ENCODE data around the gene MBTPS1.

MBTPS1 gene

GRCh38 chr16:84137287-84137686, 20.5 kb upstream of the MBTPS1 start:
- no peaks in the 10 kb centered on the region for H3K27me3 ChIP-seq (ENCODE audit: low read depth, low read length)
- H3K4me2 ChIP-seq (ENCODE audit: low read length), result no peak overlapping the region
- TF ChIP-seq EZH2phosphoT487 (IDR thresholded peaks at IDR 0.05; ENCODE audit: low read depth), result no peak
- TF ChIP-seq, protein P1, sequence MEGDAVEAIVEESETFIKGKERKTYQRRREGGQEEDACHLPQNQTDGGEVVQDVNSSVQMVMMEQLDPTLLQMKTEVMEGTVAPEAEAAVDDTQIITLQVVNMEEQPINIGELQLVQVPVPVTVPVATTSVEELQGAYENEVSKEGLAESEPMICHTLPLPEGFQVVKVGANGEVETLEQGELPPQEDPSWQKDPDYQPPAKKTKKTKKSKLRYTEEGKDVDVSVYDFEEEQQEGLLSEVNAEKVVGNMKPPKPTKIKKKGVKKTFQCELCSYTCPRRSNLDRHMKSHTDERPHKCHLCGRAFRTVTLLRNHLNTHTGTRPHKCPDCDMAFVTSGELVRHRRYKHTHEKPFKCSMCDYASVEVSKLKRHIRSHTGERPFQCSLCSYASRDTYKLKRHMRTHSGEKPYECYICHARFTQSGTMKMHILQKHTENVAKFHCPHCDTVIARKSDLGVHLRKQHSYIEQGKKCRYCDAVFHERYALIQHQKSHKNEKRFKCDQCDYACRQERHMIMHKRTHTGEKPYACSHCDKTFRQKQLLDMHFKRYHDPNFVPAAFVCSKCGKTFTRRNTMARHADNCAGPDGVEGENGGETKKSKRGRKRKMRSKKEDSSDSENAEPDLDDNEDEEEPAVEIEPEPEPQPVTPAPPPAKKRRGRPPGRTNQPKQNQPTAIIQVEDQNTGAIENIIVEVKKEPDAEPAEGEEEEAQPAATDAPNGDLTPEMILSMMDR (IDR thresholded peaks at IDR 0.05; ENCODE audit: low read depth, low read length), result no peak
- H2AFZ ChIP-seq (ENCODE audit: low read depth, low read length), result no peak overlapping the region
- no peak overlapping the region for H3K9ac ChIP-seq (ENCODE audit: low read length)
- H3K9me3 ChIP-seq (ENCODE audit: insufficient read depth, low read length), result no peaks in the 10 kb centered on the region
- no peak overlapping the region for H3K27ac ChIP-seq (ENCODE audit: low read length)
- H3K36me3 ChIP-seq (replicated peaks; ENCODE audit: low read depth, low read length), result no peaks in the 10 kb centered on the region
- H4K20me1 ChIP-seq (ENCODE audit: insufficient read depth, low read length), result peaks cover 4% of the 10 kb centered on the region; the same call in 1 of the 2 replicates
- no peak overlapping the region for H3K4me3 ChIP-seq (ENCODE audit: low read length)
- H3K79me2 ChIP-seq (ENCODE audit: low read length), result no peaks in the 10 kb centered on the region
- peaks cover 16% of the 10 kb centered on the region for H3K4me1 ChIP-seq (ENCODE audit: low read length)

- Histone ChIP-seq H4K20me1 (ENCODE audit: insufficient read depth, low read length) (peaks cover 4% of the 10 kb centered on the region; the same call in 1 of the 2 replicates), H3K9me3 (ENCODE audit: insufficient read depth, low read length) (no peaks in the 10 kb centered on the region), H3K27ac (ENCODE audit: low read length) (no peak overlapping the region), H3K79me2 (ENCODE audit: low read length) (no peaks in the 10 kb centered on the region), H3K27me3 (ENCODE audit: low read depth, low read length) (no peaks in the 10 kb centered on the region), H3K4me2 (ENCODE audit: low read length) (no peak overlapping the region), H3K4me1 (ENCODE audit: low read length) (peaks cover 16% of the 10 kb centered on the region), H3K9ac (ENCODE audit: low read length) (no peak overlapping the region), H3K36me3 (replicated peaks; ENCODE audit: low read depth, low read length) (no peaks in the 10 kb centered on the region), H2AFZ (ENCODE audit: low read depth, low read length) (no peak overlapping the region), H3K4me3 (ENCODE audit: low read length) (no peak overlapping the region)
- TF ChIP-seq, protein P1 (IDR thresholded peaks at IDR 0.05; ENCODE audit: low read depth, low read length), result no peak
- no peak for TF ChIP-seq EZH2phosphoT487 (IDR thresholded peaks at IDR 0.05; ENCODE audit: low read depth)
Measured at GRCh38 chr16:84136331-84137125, 19.8 kb upstream of the MBTPS1 start.

DNA sequence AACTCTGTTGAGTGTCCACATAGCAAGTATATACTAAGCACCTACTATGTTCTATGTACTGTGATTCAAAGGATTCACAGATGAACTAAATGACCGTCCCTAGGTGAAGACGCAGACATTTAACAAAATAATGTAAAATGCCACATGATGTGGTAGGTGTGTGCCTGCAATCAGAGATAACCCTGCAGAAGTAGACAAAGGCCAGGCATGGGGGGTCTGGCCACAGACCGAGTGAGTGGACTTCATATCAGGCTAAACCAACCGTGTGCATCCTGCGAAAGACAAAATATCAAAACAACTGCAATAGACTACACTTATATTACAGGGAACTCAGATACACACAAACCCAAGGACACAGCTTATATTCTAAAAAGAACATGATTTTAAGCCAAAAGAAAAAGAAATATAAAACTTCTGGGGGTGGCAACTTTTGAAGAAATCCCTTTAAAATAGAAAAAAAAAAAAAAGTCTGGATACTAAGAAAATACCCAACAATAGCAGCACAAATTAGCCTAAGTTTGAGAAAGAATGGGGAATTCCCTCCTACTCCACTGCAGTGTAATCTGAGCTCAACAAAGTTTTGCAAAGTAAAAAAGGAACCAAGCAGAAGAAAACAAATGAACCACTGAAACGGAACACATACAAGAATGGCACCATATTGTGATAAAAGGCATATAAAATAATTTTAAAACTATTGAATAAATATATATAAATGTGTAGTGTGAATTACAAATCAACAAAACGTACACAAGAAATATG, 16.0 kb upstream of the MBTPS1 start:
- H3K27me3 ChIP-seq (ENCODE audit: low read depth, low read length), result no peaks in the 10 kb centered on the region
- H2AFZ ChIP-seq (ENCODE audit: low read depth, low read length), result no peak overlapping the region
- no peak overlapping the region for H3K4me2 ChIP-seq (ENCODE audit: low read length)
- no peak overlapping the region for H3K27ac ChIP-seq (ENCODE audit: low read length)
- 0 out of 2 replicates have a peak, but pooled peaks cover 4% of the 10 kb centered on the region for H4K20me1 ChIP-seq (ENCODE audit: insufficient read depth, low read length)
- no peaks in the 10 kb centered on the region for H3K79me2 ChIP-seq (ENCODE audit: low read length)
- peaks cover 12% of the 10 kb centered on the region for H3K4me1 ChIP-seq (ENCODE audit: low read length)
- no peak for TF ChIP-seq EZH2phosphoT487 (IDR thresholded peaks at IDR 0.05; ENCODE audit: low read depth)
- TF ChIP-seq, protein P1 (IDR thresholded peaks at IDR 0.05; ENCODE audit: low read depth, low read length), result no peak
- peaks cover 2% of the 10 kb centered on the region for H3K36me3 ChIP-seq (replicated peaks; ENCODE audit: low read depth, low read length)
- H3K9me3 ChIP-seq (ENCODE audit: insufficient read depth, low read length), result no peaks in the 10 kb centered on the region
- H3K9ac ChIP-seq (ENCODE audit: low read length), result no peak overlapping the region
- H3K4me3 ChIP-seq (ENCODE audit: low read length), result no peak overlapping the region

GRCh38 chr16:84131117-84131516, 14.4 kb upstream of the MBTPS1 start:
- Histone ChIP-seq H3K79me2 (ENCODE audit: low read length) (no peaks in the 10 kb centered on the region), H3K4me3 (ENCODE audit: low read length) (no peak overlapping the region), H3K36me3 (replicated peaks; ENCODE audit: low read depth, low read length) (peaks cover 2% of the 10 kb centered on the region), H3K4me1 (ENCODE audit: low read length) (peaks cover 9% of the 10 kb centered on the region), H3K27ac (ENCODE audit: low read length) (no peak overlapping the region), H2AFZ (ENCODE audit: low read depth, low read length) (no peak overlapping the region), H3K9me3 (ENCODE audit: insufficient read depth, low read length) (no peaks in the 10 kb centered on the region), H3K27me3 (ENCODE audit: low read depth, low read length) (no peaks in the 10 kb centered on the region), H4K20me1 (ENCODE audit: insufficient read depth, low read length) (no peaks in the 10 kb centered on the region), H3K4me2 (ENCODE audit: low read length) (no peak overlapping the region), H3K9ac (ENCODE audit: low read length) (no peak overlapping the region)
- no peak for TF ChIP-seq EZH2phosphoT487 (IDR thresholded peaks at IDR 0.05; ENCODE audit: low read depth)
- TF ChIP-seq, protein P1 (IDR thresholded peaks at IDR 0.05; ENCODE audit: low read depth, low read length), result no peak
